Mammary epithelial cell (primary cell): ENCODE results near the gene ZFHX3.

Experiments used
- EZH2 ChIP-seq: IDR thresholded peaks from 2 replicates; pipeline ENCODE4 v1.6.1; 2012; ENCODE audit warnings: low read length, inconsistent platforms, borderline replicate concordance
- TF ChIP-seq, protein P1 (sequence below), 2 donors: IDR thresholded peaks in 1 of 2; conservative IDR thresholded peaks in 1 of 2; 2 replicates each; pipeline ENCODE4 v1.5.1; 2011 to 2012; ENCODE audit warnings: inconsistent platforms in 2 of 2, low read length in 2 of 2, mild to moderate bottlenecking in 2 of 2, control low read depth in 1 of 2, low read depth in 1 of 2; ENCODE audit not compliant: insufficient read depth in 1 of 2; ENCODE audit errors: extremely low read depth in 1 of 2

DNA sequence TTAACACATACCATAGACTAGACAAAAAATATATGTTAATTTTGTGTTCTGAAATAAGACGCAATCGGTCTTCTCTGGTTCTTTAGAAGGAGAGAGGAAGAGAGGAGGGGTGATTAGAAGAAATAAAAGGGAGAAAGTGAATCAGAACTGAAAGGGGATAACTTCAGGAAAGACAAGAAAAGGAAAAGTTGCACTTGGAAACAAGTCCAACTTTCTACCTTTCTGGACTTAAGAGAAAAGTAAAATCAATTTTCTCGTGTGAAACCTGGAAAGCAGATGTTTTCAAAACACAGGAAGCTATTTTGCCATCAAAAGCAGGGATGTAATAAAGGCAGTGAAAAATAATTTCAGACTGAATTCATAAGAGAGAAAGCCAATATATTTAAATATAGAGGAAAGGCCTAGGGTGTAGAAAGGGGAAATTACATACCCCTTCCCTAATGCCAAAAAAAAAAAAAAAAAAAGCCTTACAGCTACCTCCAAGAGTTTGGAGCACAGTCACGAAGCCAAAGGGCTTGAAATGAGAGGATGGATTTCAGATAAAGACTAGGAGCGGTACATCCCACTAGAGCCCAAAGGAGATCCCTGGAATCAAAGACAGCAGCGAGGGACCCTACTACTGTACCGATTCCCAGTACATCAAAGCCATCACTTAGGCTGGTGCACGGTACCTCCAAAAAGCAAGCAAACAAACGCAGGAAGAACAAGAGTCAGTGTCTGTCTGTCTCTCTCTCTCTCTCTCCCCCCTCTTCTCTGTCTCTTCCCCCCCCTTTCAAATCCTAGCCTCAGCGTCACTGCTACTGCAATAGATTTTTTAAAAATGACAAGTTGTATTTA lies 12.1 kb upstream of the ZFHX3 start:
- TF ChIP-seq, protein P1, sequence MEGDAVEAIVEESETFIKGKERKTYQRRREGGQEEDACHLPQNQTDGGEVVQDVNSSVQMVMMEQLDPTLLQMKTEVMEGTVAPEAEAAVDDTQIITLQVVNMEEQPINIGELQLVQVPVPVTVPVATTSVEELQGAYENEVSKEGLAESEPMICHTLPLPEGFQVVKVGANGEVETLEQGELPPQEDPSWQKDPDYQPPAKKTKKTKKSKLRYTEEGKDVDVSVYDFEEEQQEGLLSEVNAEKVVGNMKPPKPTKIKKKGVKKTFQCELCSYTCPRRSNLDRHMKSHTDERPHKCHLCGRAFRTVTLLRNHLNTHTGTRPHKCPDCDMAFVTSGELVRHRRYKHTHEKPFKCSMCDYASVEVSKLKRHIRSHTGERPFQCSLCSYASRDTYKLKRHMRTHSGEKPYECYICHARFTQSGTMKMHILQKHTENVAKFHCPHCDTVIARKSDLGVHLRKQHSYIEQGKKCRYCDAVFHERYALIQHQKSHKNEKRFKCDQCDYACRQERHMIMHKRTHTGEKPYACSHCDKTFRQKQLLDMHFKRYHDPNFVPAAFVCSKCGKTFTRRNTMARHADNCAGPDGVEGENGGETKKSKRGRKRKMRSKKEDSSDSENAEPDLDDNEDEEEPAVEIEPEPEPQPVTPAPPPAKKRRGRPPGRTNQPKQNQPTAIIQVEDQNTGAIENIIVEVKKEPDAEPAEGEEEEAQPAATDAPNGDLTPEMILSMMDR (conservative IDR thresholded peaks at IDR 0.05 in 1 of 2, IDR thresholded peaks at IDR 0.05 in 1 of 2; ENCODE audit: extremely low read depth in 1 of 2, insufficient read depth in 1 of 2, low read depth in 1 of 2, low read length in 2 of 2) = no peak
- TF ChIP-seq EZH2 = no peak
